ENCODE data around the gene CDCA3.

Gene CDCA3

GRCh38 chr12:6869049-6870021, 18.2 kb upstream of the CDCA3 start:
- no peaks in the 10 kb centered on the region for H3K27me3 ChIP-seq (ENCODE audit: control insufficient read depth in 3 of 3, insufficient read depth in 3 of 3, low read depth in 1 of 3, low read length in 3 of 3)
- H3K18ac ChIP-seq (ENCODE audit: low read length): no peak overlapping the region
- no peak overlapping the region for H2AK5ac ChIP-seq (ENCODE audit: low read depth, low read length)
- no peak overlapping the region for H2BK15ac ChIP-seq (ENCODE audit: low read length)
- peaks cover 0 to 2% of the 10 kb centered on the region in 2 donors for H3K9me3 ChIP-seq (replicated peaks in 1 of 2; ENCODE audit: control insufficient read depth in 2 of 2, insufficient read depth in 1 of 2, low read depth in 1 of 2, low read length in 2 of 2)
- peaks cover 8% of the 10 kb centered on the region for H3K79me1 ChIP-seq (ENCODE audit: low read depth, low read length)
- WGBS, 2 donors (ENCODE audit: extremely low coverage in 2 of 2, insufficient read length in 2 of 2, insufficient replicate concordance in 1 of 2): no CpG with 5 or more reads among the region's 12 CpGs
- H2AFZ ChIP-seq (ENCODE audit: low read length): no peak overlapping the region
- no peak overlapping the region for H3K9ac ChIP-seq (ENCODE audit: low read depth, low read length, poor library complexity)
- no peak overlapping the region for H3K27ac ChIP-seq (replicated peaks; ENCODE audit: low read length)
- no peak overlapping the region for H2BK120ac ChIP-seq (ENCODE audit: low read depth, low read length)
- no peak overlapping the region for H2BK5ac ChIP-seq (ENCODE audit: low read length)
- DNase-seq (ENCODE audit: low spot score): peak; percentile 87
- no peak overlapping the region for H2BK12ac ChIP-seq (ENCODE audit: low read length)
- H4K91ac ChIP-seq (ENCODE audit: low read depth, low read length, poor library complexity): no peak overlapping the region
- H4K8ac ChIP-seq (ENCODE audit: low read depth, low read length): no peak overlapping the region
- peaks cover 15 to 22% of the 10 kb centered on the region in 2 donors for H3K4me1 ChIP-seq (ENCODE audit: control insufficient read depth in 2 of 2, insufficient read depth in 1 of 2, low read depth in 1 of 2, low read length in 2 of 2)
- H3K4ac ChIP-seq (ENCODE audit: low read length): no peak overlapping the region
- no peak overlapping the region for H3K23ac ChIP-seq (ENCODE audit: low read depth, low read length, poor library complexity)
- H3K4me2 ChIP-seq (ENCODE audit: insufficient read depth, low read length, poor library complexity, severe bottlenecking): peak overlapping the region; percentile 87
- peaks cover 23 to 57% of the 10 kb centered on the region in 2 donors for H3K36me3 ChIP-seq (replicated peaks in 1 of 2; ENCODE audit: control insufficient read depth in 2 of 2, insufficient read depth in 2 of 2, low read length in 2 of 2)
- no peak overlapping the region for H3K14ac ChIP-seq (ENCODE audit: low read length)
- H3K4me3 ChIP-seq (ENCODE audit: low read length in 2 of 2): peak overlapping the region; percentile 2 to 74

DNA sequence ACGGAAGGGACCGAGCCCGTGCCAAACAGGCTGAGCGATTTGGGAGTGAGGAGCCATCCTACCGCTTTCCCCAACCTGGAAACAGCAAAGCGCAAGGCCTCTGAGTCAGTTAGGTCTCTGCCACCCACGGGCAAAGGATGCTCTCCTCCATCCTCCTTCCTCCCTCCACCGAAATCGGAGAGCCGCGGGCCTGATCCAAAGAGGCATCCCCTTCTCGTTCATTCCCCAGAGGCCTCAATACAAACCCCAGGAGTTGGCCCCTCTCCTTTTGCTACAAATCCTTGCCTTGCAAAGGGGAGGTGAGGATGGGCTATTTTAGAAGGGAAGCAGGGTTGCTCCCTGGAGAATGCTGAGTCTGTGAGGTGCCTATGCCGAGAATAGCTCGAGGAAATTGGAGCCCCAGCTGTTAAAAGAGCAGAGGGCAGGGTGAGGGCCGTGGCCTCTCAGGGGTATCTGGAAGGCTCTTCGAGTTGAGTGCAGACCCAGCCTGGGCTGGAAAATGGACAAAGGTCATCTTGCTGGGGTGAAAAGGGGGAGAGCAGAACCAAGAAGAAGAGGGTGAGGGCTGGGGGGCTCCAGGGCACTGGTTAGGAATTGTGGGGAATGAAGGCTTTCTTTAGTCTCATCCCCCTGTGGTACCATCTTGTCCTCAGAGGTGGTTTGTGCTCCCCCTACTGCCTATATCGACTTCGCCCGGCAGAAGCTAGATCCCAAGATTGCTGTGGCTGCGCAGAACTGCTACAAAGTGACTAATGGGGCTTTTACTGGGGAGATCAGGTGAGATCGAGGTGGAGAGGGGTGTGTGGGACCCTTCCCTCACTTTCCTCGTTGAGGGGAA, 17.3 kb upstream of the CDCA3 start:
- peak overlapping the region; percentile 25 for H3K14ac ChIP-seq (ENCODE audit: low read length)
- peaks cover 26 to 66% of the 10 kb centered on the region in 2 donors for H3K36me3 ChIP-seq (replicated peaks in 1 of 2; ENCODE audit: control insufficient read depth in 2 of 2, insufficient read depth in 2 of 2, low read length in 2 of 2)
- peak overlapping the region; percentile 99 for H3K18ac ChIP-seq (ENCODE audit: low read length)
- no peaks in the 10 kb centered on the region for H3K27me3 ChIP-seq (ENCODE audit: control insufficient read depth in 3 of 3, insufficient read depth in 3 of 3, low read depth in 1 of 3, low read length in 3 of 3)
- peak overlapping the region; percentile 77 for H2AFZ ChIP-seq (ENCODE audit: low read length)
- H2BK15ac ChIP-seq (ENCODE audit: low read length): peak overlapping the region; percentile 41
- H3K23ac ChIP-seq (ENCODE audit: low read depth, low read length, poor library complexity): peak overlapping the region; percentile 87
- no peak overlapping the region for H2BK12ac ChIP-seq (ENCODE audit: low read length)
- WGBS, 2 donors (ENCODE audit: extremely low coverage in 2 of 2, insufficient read length in 2 of 2, insufficient replicate concordance in 1 of 2): no CpG with 5 or more reads among the region's 22 CpGs
- peak overlapping the region; percentile 74 to 95 for H3K4me3 ChIP-seq (ENCODE audit: low read length in 2 of 2)
- peaks cover 0 to 2% of the 10 kb centered on the region in 2 donors for H3K9me3 ChIP-seq (replicated peaks in 1 of 2; ENCODE audit: control insufficient read depth in 2 of 2, insufficient read depth in 1 of 2, low read depth in 1 of 2, low read length in 2 of 2)
- peak overlapping the region; percentile 87 for H3K4me2 ChIP-seq (ENCODE audit: insufficient read depth, low read length, poor library complexity, severe bottlenecking)
- no peak overlapping the region for H4K91ac ChIP-seq (ENCODE audit: low read depth, low read length, poor library complexity)
- H2BK120ac ChIP-seq (ENCODE audit: low read depth, low read length): no peak overlapping the region
- H3K79me1 ChIP-seq (ENCODE audit: low read depth, low read length): peaks cover 8% of the 10 kb centered on the region
- H3K4ac ChIP-seq (ENCODE audit: low read length): no peak overlapping the region
- peak overlapping the region; percentile 11 for H3K27ac ChIP-seq (replicated peaks; ENCODE audit: low read length)
- H2AK5ac ChIP-seq (ENCODE audit: low read depth, low read length): peak overlapping the region; percentile 96
- H4K8ac ChIP-seq (ENCODE audit: low read depth, low read length): no peak overlapping the region
- peak overlapping the region; percentile 99 for H3K9ac ChIP-seq (ENCODE audit: low read depth, low read length, poor library complexity)
- peak overlapping the region; percentile 95 for H2BK5ac ChIP-seq (ENCODE audit: low read length)
- peak; percentile 20 for DNase-seq (ENCODE audit: low spot score)
- peaks cover 15 to 22% of the 10 kb centered on the region in 2 donors for H3K4me1 ChIP-seq (ENCODE audit: control insufficient read depth in 2 of 2, insufficient read depth in 1 of 2, low read depth in 1 of 2, low read length in 2 of 2)

DNA sequence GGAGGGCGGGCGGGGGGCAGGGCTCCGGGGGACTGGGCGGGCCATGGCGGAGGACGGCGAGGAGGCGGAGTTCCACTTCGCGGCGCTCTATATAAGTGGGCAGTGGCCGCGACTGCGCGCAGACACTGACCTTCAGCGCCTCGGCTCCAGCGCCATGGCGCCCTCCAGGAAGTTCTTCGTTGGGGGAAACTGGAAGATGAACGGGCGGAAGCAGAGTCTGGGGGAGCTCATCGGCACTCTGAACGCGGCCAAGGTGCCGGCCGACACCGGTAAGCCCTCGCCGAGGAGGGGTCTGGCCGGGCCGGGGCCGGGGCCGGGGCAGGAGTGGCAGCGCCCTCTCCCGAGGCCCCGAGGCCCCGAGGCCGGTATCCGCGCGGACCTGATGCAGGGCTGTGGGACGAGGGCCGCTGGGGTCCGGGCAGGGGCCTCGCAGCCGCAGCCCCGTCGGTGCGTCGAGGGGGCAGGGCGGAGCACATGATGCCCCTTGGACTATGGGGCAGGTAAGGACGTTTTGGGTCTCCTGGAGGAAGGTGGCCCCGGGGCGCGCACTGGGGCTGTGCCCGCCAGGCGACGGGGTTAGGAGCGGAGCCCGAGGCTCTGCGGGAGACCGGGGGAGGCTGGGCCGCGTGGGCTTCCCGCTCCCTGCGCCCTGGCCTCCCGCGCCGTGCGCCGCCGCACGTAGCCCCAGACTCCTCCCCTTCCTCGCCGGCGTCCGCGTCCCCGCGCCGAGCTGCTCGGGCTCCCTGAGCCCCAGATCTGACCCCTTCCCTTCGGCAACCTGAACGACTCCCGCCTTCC, 16.5 kb upstream of the CDCA3 start, which contains the start of gene TPI1:
Gene TPI1, plus strand, starts transcription at position 119 of the 798 bp plus-strand sequence. Its CDS starts 36 bp downstream, at position 155.
- Histone ChIP-seq H3K36me3 (replicated peaks in 1 of 2; ENCODE audit: control insufficient read depth in 2 of 2, insufficient read depth in 2 of 2, low read length in 2 of 2) (peaks cover 30 to 74% of the 10 kb centered on the region in 2 donors), H4K8ac (ENCODE audit: low read depth, low read length) (no peak within 1 kb of the TSS), H2AFZ (ENCODE audit: low read length) (peak within 1 kb of the TSS; percentile 84), H2BK12ac (ENCODE audit: low read length) (peak within 1 kb of the TSS; percentile 33), H3K4me3 (ENCODE audit: low read length in 2 of 2) (peak within 1 kb of the TSS; percentile 74 to 95), H3K14ac (ENCODE audit: low read length) (peak within 1 kb of the TSS; percentile 85), H4K91ac (ENCODE audit: low read depth, low read length, poor library complexity) (peak within 1 kb of the TSS; percentile 80), H2BK15ac (ENCODE audit: low read length) (peak within 1 kb of the TSS; percentile 43), H3K27me3 (ENCODE audit: control insufficient read depth in 3 of 3, insufficient read depth in 3 of 3, low read depth in 1 of 3, low read length in 3 of 3) (no peaks in the 10 kb centered on the region), H2AK5ac (ENCODE audit: low read depth, low read length) (peak within 1 kb of the TSS; percentile 96), H3K4ac (ENCODE audit: low read length) (peak within 1 kb of the TSS; percentile 69), H2BK120ac (ENCODE audit: low read depth, low read length) (peak within 1 kb of the TSS; percentile 69), H3K27ac (replicated peaks; ENCODE audit: low read length) (peak within 1 kb of the TSS; percentile 64), H3K79me1 (ENCODE audit: low read depth, low read length) (peaks cover 8% of the 10 kb centered on the region), H3K23ac (ENCODE audit: low read depth, low read length, poor library complexity) (peak within 1 kb of the TSS; percentile 87), H3K4me2 (ENCODE audit: insufficient read depth, low read length, poor library complexity, severe bottlenecking) (peak within 1 kb of the TSS; percentile 92), H3K9me3 (replicated peaks in 1 of 2; ENCODE audit: control insufficient read depth in 2 of 2, insufficient read depth in 1 of 2, low read depth in 1 of 2, low read length in 2 of 2) (peaks cover 0 to 2% of the 10 kb centered on the region in 2 donors), H3K9ac (ENCODE audit: low read depth, low read length, poor library complexity) (peak within 1 kb of the TSS; percentile 99), H2BK5ac (ENCODE audit: low read length) (peak within 1 kb of the TSS; percentile 95), H3K18ac (ENCODE audit: low read length) (peak within 1 kb of the TSS; percentile 99), H3K4me1 (ENCODE audit: control insufficient read depth in 2 of 2, insufficient read depth in 1 of 2, low read depth in 1 of 2, low read length in 2 of 2) (peaks cover 13 to 22% of the 10 kb centered on the region in 2 donors)
- WGBS, 2 donors (ENCODE audit: extremely low coverage in 2 of 2, insufficient read length in 2 of 2, insufficient replicate concordance in 1 of 2): no CpG with 5 or more reads among the region's 86 CpGs
- no peak for DNase-seq (ENCODE audit: low spot score)

Data from neuronal stem cell (in vitro differentiated cells).